ENCODE data around the gene CCL18.
"Not testable (repeated sequence)": the region's sequence is repeated elsewhere in the genome, so short reads cannot be mapped to it uniquely, and the experiment has no call there.

CCL18 gene

DNA sequence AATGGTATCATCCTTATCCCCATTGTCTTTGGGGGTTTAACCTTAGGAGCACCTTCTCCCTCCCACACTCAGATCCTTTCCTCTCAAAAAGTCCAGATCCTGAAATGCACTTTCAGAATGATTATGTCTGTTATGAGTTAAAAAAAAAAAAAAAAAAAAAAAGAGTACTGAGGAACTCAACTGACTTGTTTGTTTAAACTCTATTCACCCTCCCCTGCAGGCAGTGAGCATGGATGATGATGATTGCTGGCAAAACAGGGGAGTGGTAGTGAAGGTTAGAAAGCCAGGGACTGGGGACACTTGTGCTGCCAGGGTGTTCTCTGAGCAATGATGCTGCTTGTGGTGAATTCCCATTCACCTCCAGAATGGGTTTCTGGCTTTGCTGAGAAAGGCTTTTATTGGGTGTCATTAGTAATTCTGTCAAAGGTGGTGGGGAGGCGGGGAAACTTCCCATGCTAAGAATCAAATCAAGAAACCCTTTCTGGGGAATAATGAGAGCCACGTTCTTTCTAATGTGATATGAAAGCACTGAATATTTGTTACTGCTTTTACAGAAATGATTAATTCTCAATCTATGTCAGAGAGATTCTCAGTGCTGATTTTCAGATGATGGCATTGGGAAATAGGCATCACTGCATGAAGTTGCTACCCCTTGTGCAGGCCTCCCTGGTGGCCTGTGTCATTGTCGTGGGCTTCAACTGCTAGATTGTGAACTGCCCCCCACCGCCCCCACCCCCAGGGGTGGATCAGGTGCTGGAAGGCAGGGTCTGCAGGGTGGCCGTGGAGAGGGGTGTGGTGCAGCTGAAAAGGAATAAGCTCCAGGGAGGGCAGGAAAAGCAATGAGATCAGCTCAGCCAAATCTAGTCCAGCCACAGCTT lies 53.7 kb downstream of the CCL18 start:
- peak; percentile 39 for DNase-seq (ENCODE audit: low spot score)
- no peak for TF ChIP-seq CTCF (IDR thresholded peaks at IDR 0.05; ENCODE audit: borderline replicate concordance, control extremely low read depth, extremely low read depth, insufficient read depth, missing control alignments)
- in situ Hi-C loops (cut with MboI; ENCODE audit: low sequenced_read_pairs, unreplicated experiment): no loop called here

DNA sequence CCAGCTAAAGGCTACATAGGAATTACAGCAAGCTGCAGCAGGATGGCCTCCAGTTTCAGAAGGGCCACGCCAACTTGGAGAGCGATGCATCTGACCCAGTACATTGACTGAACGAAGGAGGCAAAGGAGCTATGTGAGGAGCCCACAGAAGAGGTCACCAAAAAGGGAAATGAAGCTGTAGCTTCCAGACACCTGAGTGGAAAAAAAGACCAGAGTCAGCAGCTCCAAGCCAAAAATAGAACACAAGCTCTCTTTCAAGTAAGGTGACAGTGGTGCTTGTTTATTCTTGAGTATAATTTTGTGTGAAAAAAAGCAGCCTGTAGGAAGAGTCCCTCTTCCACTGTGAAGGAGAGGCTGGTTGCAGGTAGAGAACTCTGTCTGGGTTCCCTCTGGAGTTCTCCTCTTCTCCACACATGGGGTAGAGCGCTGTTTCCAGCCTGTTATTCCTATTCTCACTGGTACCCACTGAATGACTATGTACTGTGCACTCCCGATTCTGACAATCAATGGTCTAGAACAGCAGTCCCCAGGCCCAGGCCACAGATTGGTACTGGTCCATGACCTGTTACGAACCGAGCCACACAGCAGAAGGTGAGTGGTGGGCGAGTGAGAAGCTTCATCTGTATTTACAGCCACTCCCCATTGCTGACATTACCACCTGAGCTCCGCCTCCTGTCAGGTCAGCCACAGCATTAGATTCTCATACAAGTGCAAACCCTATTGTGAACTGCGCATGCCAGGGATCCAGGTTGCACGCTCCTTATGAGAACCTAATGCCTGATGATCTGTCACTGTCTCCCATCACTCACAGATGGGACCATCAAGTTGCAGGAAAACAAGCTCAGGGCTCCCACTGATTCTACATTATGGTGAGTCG lies 54.6 kb downstream of the CCL18 start:
- TF ChIP-seq CTCF (IDR thresholded peaks at IDR 0.05; ENCODE audit: borderline replicate concordance, control extremely low read depth, extremely low read depth, insufficient read depth, missing control alignments): no peak
- no peak for DNase-seq (ENCODE audit: low spot score)
- in situ Hi-C loops (cut with MboI; ENCODE audit: low sequenced_read_pairs, unreplicated experiment): no loop called here

- TF ChIP-seq CTCF (IDR thresholded peaks at IDR 0.05; ENCODE audit: borderline replicate concordance, control extremely low read depth, extremely low read depth, insufficient read depth, missing control alignments): no peak
- in situ Hi-C loops (cut with MboI; ENCODE audit: low sequenced_read_pairs, unreplicated experiment): no loop called here
- no peak for DNase-seq (ENCODE audit: low spot score)
These were observed 56.1 kb downstream of the CCL18 start for GRCh38 chr17:36120221-36120620.

- in situ Hi-C loops (cut with MboI; ENCODE audit: low sequenced_read_pairs, unreplicated experiment); DNase-seq (ENCODE audit: low spot score): not testable (repeated sequence)
These were observed 57.0 kb downstream of the CCL18 start for GRCh38 chr17:36121099-36121498.
